HG02938 (cell line): Measurements from ENCODE around the gene SLC12A8.

Experiments used
- ATAC-seq: cut with Tn5 transposase; IDR thresholded peaks from one replicate; pipeline ENCODE4 v1.9.1; 2021; ENCODE audit warnings: mild to moderate bottlenecking, moderate library complexity; ENCODE audit not compliant: unreplicated experiment

Gene SLC12A8

GRCh38 chr3:125079675-125080045 lies 132.9 kb downstream of the SLC12A8 start:
- ATAC-seq = no peak

- no peak for ATAC-seq
Observed at GRCh38 chr3:125078951-125079674, 133.4 kb downstream of the SLC12A8 start.

- ATAC-seq = no peak
Observed at GRCh38 chr3:125077864-125078263, 134.7 kb downstream of the SLC12A8 start.

- ATAC-seq = no peak
Observed at GRCh38 chr3:125076464-125076863, 136.1 kb downstream of the SLC12A8 start.

GRCh38 chr3:125075738-125076137 lies 136.8 kb downstream of the SLC12A8 start:
- no peak for ATAC-seq

- ATAC-seq = no peak
Observed at GRCh38 chr3:125073390-125073905, 139.1 kb downstream of the SLC12A8 start.

- no peak for ATAC-seq
Observed at GRCh38 chr3:125072749-125073389, 139.7 kb downstream of the SLC12A8 start.

- no peak for ATAC-seq
Observed at GRCh38 chr3:125072301-125072700, 140.2 kb downstream of the SLC12A8 start.

- ATAC-seq = no peak
Observed at GRCh38 chr3:125069968-125070745, 142.4 kb downstream of the SLC12A8 start.

GRCh38 chr3:125069452-125069851 lies 143.1 kb downstream of the SLC12A8 start:
- ATAC-seq = no peak

GRCh38 chr3:125068265-125068664 lies 144.3 kb downstream of the SLC12A8 start:
- no peak for ATAC-seq

GRCh38 chr3:125067225-125067624 lies 145.3 kb downstream of the SLC12A8 start:
- ATAC-seq = no peak

- ATAC-seq = no peak
Observed at GRCh38 chr3:125062904-125063618, 149.5 kb downstream of the SLC12A8 start.

GRCh38 chr3:125061646-125062045 lies 150.9 kb downstream of the SLC12A8 start:
- ATAC-seq = no peak

GRCh38 chr3:125061170-125061569 lies 151.4 kb downstream of the SLC12A8 start:
- no peak for ATAC-seq

- no peak for ATAC-seq
Observed at GRCh38 chr3:125059488-125060245, 152.9 kb downstream of the SLC12A8 start.

GRCh38 chr3:125058959-125059358 lies 153.6 kb downstream of the SLC12A8 start:
- ATAC-seq = no peak

- ATAC-seq = no peak
Observed at GRCh38 chr3:125058529-125058928, 154.0 kb downstream of the SLC12A8 start.

- no peak for ATAC-seq
Observed at GRCh38 chr3:125057186-125057850, 155.2 kb downstream of the SLC12A8 start.
